ENCODE measurements around the gene SLC66A3. TPM values are rescaled to one million over a fixed set of nuclear protein-coding genes. Genes with fewer than 3 reads are reported as not detected.

SLC66A3 gene
- total and polyA plus RNA-seq, 2 donors, result 11.4 to 20.6 TPM

DNA sequence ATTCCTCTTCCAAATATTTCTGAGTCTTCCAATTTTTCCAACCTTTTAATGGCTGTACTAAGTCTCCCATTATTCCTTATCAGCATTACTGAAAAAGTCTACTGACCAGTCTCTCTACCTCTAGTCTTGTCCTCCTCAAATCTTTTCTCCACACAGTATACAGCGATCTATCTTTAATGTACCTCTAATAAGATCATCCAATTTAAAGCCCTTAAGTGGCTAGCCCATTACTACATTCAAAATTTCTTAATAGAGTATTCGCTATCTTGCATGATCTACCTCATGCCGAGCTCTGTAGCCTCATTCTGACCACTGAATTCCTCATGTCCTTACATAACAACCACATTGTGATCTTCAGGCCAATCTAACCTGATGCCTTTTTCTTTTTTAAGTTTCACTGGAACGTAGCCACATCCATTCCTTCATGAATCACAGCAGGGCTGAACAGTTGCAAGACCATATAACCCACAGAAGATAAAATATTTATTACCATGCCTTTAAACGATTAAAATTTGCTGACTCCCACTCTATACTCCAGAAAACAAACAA, 57.9 kb downstream of the SLC66A3 start:
- no peaks in the 10 kb centered on the region for H3K27me3 ChIP-seq (ENCODE audit: control insufficient read depth in 2 of 2, insufficient read depth in 1 of 2, low read length in 1 of 2)
- H3K9me3 ChIP-seq (ENCODE audit: control insufficient read depth in 2 of 2, insufficient read depth in 1 of 2, low read length in 1 of 2), result no peaks in the 10 kb centered on the region
- H3K4me1 ChIP-seq (ENCODE audit: control insufficient read depth in 2 of 2, insufficient read depth in 2 of 2, low read length in 2 of 2), result no peaks in the 10 kb centered on the region
- WGBS, result 98% methylated on average over 5 of the region's 5 CpGs
- no peak overlapping the region for H3K4me3 ChIP-seq (ENCODE audit: low read length in 2 of 2)
- DNase-seq (ENCODE audit: low read depth in 6 of 9, low spot score in 9 of 9), result no peak
- peaks cover 5 to 27% of the 10 kb centered on the region in 2 donors for H3K36me3 ChIP-seq (ENCODE audit: control insufficient read depth in 2 of 2, insufficient read depth in 2 of 2, low read length in 1 of 2)
- no peak overlapping the region for H3K27ac ChIP-seq (ENCODE audit: low read depth in 1 of 2, low read length in 1 of 2)

DNA sequence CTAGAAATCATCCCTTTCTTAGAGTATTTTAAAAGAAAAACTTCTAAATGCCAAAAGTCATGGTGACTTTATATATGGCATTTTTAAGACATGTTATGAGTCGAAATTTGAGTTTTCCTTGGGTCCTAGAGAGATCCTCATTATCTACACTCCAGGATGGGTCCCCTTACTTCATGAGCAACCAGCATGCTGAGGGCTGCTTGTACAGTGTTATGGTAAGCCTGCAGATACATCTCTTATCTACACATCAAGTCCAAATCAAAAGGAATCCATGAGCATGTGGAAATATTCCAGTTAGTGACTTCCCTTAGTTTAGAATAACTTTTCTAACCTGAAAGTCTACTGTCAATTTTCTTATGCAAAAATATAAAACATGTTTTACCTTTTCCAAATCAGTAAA, 58.7 kb downstream of the SLC66A3 start:
- H3K4me3 ChIP-seq (ENCODE audit: low read length in 2 of 2), result no peak overlapping the region
- WGBS, result 97% methylated on average over 1 of the region's 1 CpG
- H3K27me3 ChIP-seq (ENCODE audit: control insufficient read depth in 2 of 2, insufficient read depth in 1 of 2, low read length in 1 of 2), result no peaks in the 10 kb centered on the region
- H3K27ac ChIP-seq (ENCODE audit: low read depth in 1 of 2, low read length in 1 of 2), result no peak overlapping the region
- no peak for DNase-seq (ENCODE audit: low read depth in 6 of 9, low spot score in 9 of 9)
- no peaks in the 10 kb centered on the region for H3K9me3 ChIP-seq (ENCODE audit: control insufficient read depth in 2 of 2, insufficient read depth in 1 of 2, low read length in 1 of 2)
- peaks cover 5 to 27% of the 10 kb centered on the region in 2 donors for H3K36me3 ChIP-seq (ENCODE audit: control insufficient read depth in 2 of 2, insufficient read depth in 2 of 2, low read length in 1 of 2)
- no peaks in the 10 kb centered on the region for H3K4me1 ChIP-seq (ENCODE audit: control insufficient read depth in 2 of 2, insufficient read depth in 2 of 2, low read length in 2 of 2)

DNA sequence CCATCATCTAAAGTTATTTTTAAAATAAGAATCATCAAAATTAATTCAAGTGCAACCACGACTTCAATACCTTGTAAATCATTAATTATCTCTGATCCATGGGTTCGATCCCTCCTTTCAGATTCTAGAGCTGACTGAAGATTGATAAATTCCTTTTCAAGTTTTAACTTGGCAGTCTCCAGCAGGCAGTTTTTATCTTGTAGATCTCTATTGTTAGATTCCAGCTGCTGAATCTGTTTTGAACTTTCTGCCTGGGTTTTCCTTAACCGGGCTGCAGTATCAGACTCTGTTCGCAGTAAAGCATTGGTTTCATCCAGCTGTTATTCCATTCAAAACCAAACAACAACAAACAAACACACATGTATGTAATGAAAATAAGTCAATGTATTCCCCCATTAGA, 59.5 kb downstream of the SLC66A3 start:
- H3K4me3 ChIP-seq (ENCODE audit: low read length in 2 of 2), result no peak overlapping the region
- peaks cover 5 to 27% of the 10 kb centered on the region in 2 donors for H3K36me3 ChIP-seq (ENCODE audit: control insufficient read depth in 2 of 2, insufficient read depth in 2 of 2, low read length in 1 of 2)
- H3K4me1 ChIP-seq (ENCODE audit: control insufficient read depth in 2 of 2, insufficient read depth in 2 of 2, low read length in 2 of 2), result no peaks in the 10 kb centered on the region
- H3K27ac ChIP-seq (ENCODE audit: low read depth in 1 of 2, low read length in 1 of 2), result no peak overlapping the region
- no peaks in the 10 kb centered on the region for H3K27me3 ChIP-seq (ENCODE audit: control insufficient read depth in 2 of 2, insufficient read depth in 1 of 2, low read length in 1 of 2)
- H3K9me3 ChIP-seq (ENCODE audit: control insufficient read depth in 2 of 2, insufficient read depth in 1 of 2, low read length in 1 of 2), result no peaks in the 10 kb centered on the region
- WGBS, result 95% methylated on average over 4 of the region's 4 CpGs
- no peak for DNase-seq (ENCODE audit: low read depth in 6 of 9, low spot score in 9 of 9)

DNA sequence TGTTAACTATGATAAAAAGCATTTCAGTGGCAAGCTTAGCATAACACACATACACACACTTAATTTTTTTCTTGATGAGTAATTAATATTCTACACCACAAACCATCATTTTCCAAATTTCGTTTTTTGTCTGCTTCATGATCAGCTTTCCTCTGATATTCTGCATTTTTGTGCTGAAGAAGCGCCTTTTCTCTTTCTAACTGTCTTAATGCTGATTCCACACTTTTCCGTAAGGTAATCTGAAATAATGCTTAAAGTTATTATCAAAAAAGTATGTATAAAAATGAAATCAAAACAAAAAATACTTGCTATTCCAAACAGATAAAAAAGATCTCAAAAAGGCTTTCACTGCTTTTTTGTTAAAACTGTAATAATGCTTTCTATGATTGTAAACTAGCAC, 60.1 kb downstream of the SLC66A3 start:
- Histone ChIP-seq H3K9me3 (ENCODE audit: control insufficient read depth in 2 of 2, insufficient read depth in 1 of 2, low read length in 1 of 2) (no peaks in the 10 kb centered on the region), H3K27me3 (ENCODE audit: control insufficient read depth in 2 of 2, insufficient read depth in 1 of 2, low read length in 1 of 2) (no peaks in the 10 kb centered on the region), H3K4me1 (ENCODE audit: control insufficient read depth in 2 of 2, insufficient read depth in 2 of 2, low read length in 2 of 2) (no peaks in the 10 kb centered on the region), H3K27ac (ENCODE audit: low read depth in 1 of 2, low read length in 1 of 2) (no peak overlapping the region), H3K4me3 (ENCODE audit: low read length in 2 of 2) (no peak overlapping the region), H3K36me3 (ENCODE audit: control insufficient read depth in 2 of 2, insufficient read depth in 2 of 2, low read length in 1 of 2) (peaks cover 5 to 29% of the 10 kb centered on the region in 2 donors)
- WGBS, result 97% methylated on average over 3 of the region's 3 CpGs
- DNase-seq (ENCODE audit: low read depth in 6 of 9, low spot score in 9 of 9), result no peak

DNA sequence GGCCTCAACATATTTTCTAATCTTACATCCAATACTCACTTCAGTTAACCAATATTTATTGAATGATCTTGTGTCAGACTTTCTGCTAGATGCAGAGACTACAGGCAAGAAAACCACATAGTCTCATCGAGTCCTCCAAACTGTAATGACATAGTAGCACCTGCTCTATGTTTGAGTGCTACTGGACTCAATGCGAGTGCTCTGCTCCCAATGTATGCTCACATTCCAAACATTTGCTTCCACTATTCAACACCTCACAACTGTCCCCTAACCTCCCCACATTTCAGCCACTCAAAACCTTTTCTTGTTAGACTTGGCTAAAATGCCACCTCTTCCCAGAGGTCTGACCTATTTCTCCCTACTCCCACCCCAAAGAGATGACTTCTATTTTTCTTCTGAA, 65.2 kb downstream of the SLC66A3 start:
- WGBS, result 95% methylated on average over 2 of the region's 2 CpGs
- H3K27ac ChIP-seq (ENCODE audit: low read depth in 1 of 2, low read length in 1 of 2), result no peak overlapping the region
- H3K4me1 ChIP-seq (ENCODE audit: control insufficient read depth in 2 of 2, insufficient read depth in 2 of 2, low read length in 2 of 2), result no peaks in the 10 kb centered on the region
- H3K9me3 ChIP-seq (ENCODE audit: control insufficient read depth in 2 of 2, insufficient read depth in 1 of 2, low read length in 1 of 2), result no peaks in the 10 kb centered on the region
- no peaks in the 10 kb centered on the region for H3K27me3 ChIP-seq (ENCODE audit: control insufficient read depth in 2 of 2, insufficient read depth in 1 of 2, low read length in 1 of 2)
- H3K36me3 ChIP-seq (ENCODE audit: control insufficient read depth in 2 of 2, insufficient read depth in 2 of 2, low read length in 1 of 2), result peaks cover 5 to 11% of the 10 kb centered on the region in 2 donors
- DNase-seq (ENCODE audit: low read depth in 6 of 9, low spot score in 9 of 9), result no peak
- no peak overlapping the region for H3K4me3 ChIP-seq (ENCODE audit: low read length in 2 of 2)

DNA sequence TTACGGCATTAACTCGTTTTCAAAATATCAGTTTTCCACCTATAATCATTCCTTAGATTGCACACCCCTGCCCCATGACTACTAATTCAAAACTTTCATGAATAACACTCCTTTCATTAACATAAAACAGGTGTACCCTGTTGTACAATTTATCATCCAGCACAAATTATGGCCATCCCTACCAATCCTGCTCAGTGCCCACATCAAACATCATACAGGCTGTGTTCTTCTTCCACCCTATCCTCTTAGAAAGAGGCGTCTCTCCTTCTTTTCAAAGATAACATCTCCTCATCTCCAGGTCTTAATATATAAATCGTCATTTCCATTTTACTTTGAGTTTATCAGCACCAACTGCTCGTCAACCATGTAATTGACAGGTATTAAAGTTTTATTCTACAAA, 67.6 kb downstream of the SLC66A3 start:
- Histone ChIP-seq H3K9me3 (ENCODE audit: control insufficient read depth in 2 of 2, insufficient read depth in 1 of 2, low read length in 1 of 2) (no peaks in the 10 kb centered on the region), H3K27me3 (ENCODE audit: control insufficient read depth in 2 of 2, insufficient read depth in 1 of 2, low read length in 1 of 2) (no peaks in the 10 kb centered on the region), H3K4me1 (ENCODE audit: control insufficient read depth in 2 of 2, insufficient read depth in 2 of 2, low read length in 2 of 2) (no peaks in the 10 kb centered on the region), H3K4me3 (ENCODE audit: low read length in 2 of 2) (no peak overlapping the region), H3K27ac (ENCODE audit: low read depth in 1 of 2, low read length in 1 of 2) (no peak overlapping the region), H3K36me3 (ENCODE audit: control insufficient read depth in 2 of 2, insufficient read depth in 2 of 2, low read length in 1 of 2) (peaks cover 0 to 4% of the 10 kb centered on the region in 2 donors)
- no peak for DNase-seq (ENCODE audit: low read depth in 6 of 9, low spot score in 9 of 9)
- 98% methylated on average over 5 of the region's 5 CpGs for WGBS

DNA sequence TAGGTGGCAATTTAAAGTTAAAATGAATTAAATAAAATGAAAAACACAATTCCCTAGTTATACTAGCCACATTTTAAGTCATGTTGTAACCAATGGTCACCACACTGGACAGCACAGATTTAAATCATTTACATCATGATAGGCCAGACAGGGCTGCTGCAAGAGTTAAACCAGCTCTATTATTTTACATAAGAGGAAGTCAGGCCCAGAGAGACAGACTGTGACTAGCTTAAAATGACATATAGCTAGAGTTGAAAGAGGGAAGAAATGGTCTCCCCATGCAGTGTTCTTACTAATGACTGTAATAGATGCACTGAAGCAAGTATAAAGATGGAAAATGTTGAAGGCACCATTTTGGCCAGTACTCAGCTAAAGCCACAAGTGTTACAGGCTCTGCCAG, 69.6 kb downstream of the SLC66A3 start:
- H3K27ac ChIP-seq (ENCODE audit: low read depth in 1 of 2, low read length in 1 of 2), result no peak overlapping the region
- H3K4me1 ChIP-seq (ENCODE audit: control insufficient read depth in 2 of 2, insufficient read depth in 2 of 2, low read length in 2 of 2), result no peaks in the 10 kb centered on the region
- no peak for DNase-seq (ENCODE audit: low read depth in 6 of 9, low spot score in 9 of 9)
- no peaks in the 10 kb centered on the region for H3K9me3 ChIP-seq (ENCODE audit: control insufficient read depth in 2 of 2, insufficient read depth in 1 of 2, low read length in 1 of 2)
- H3K36me3 ChIP-seq (ENCODE audit: control insufficient read depth in 2 of 2, insufficient read depth in 2 of 2, low read length in 1 of 2), result peaks cover 0 to 4% of the 10 kb centered on the region in 2 donors
- no peaks in the 10 kb centered on the region for H3K27me3 ChIP-seq (ENCODE audit: control insufficient read depth in 2 of 2, insufficient read depth in 1 of 2, low read length in 1 of 2)
- no peak overlapping the region for H3K4me3 ChIP-seq (ENCODE audit: low read length in 2 of 2)

DNA sequence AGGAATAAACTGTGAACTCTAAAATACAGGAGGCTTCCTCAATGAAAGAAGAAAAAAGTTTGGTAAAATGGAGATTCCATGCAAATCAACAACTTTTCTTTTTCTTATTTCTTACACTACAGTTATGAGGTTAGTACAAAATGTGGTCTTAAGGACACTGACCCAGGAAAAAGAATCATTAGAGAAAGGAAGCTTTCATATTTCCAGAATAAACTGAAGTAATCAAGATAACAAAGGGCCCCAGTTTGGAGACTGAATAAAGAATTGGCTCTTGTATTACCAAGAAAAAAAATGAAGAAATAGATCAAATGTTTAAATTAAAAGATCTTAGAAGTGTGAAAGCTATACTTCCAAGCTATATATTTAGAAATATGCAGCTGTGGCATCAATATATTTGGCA, 72.3 kb downstream of the SLC66A3 start:
- H3K36me3 ChIP-seq (ENCODE audit: control insufficient read depth in 2 of 2, insufficient read depth in 2 of 2, low read length in 1 of 2), result no peaks in the 10 kb centered on the region
- H3K4me3 ChIP-seq (ENCODE audit: low read length in 2 of 2), result no peak overlapping the region
- no peaks in the 10 kb centered on the region for H3K4me1 ChIP-seq (ENCODE audit: control insufficient read depth in 2 of 2, insufficient read depth in 2 of 2, low read length in 2 of 2)
- H3K27me3 ChIP-seq (ENCODE audit: control insufficient read depth in 2 of 2, insufficient read depth in 1 of 2, low read length in 1 of 2), result no peaks in the 10 kb centered on the region
- no peak overlapping the region for H3K27ac ChIP-seq (ENCODE audit: low read depth in 1 of 2, low read length in 1 of 2)
- no peak for DNase-seq (ENCODE audit: low read depth in 6 of 9, low spot score in 9 of 9)
- no peaks in the 10 kb centered on the region for H3K9me3 ChIP-seq (ENCODE audit: control insufficient read depth in 2 of 2, insufficient read depth in 1 of 2, low read length in 1 of 2)
